K562 (cell line): ENCODE results near the gene KCNN4. TPM values are rescaled to one million over a fixed set of nuclear protein-coding genes. Genes with fewer than 3 reads are reported as not detected.

ENCODE experiments used
- ETV1 ChIP-seq: fragments of 450-650 bp; conservative IDR thresholded peaks from 2 replicates; pipeline ENCODE4 v1.6.1; 2016; ENCODE audit warnings: missing genetic modification characterization, control low read depth, low read depth, missing compliant biosample characterization
- KDM5B ChIP-seq: fragments of 200-600 bp; sonication (generic); IDR thresholded peaks from 2 replicates; pipeline ENCODE4 v1.6.1; 2012; ENCODE audit warnings: low read depth, mild to moderate bottlenecking, moderate library complexity, low read length, control low read depth, inconsistent platforms; ENCODE audit not compliant: insufficient replicate concordance
- ZNF354B ChIP-seq: fragments of 250-450 bp; sonication (Bioruptor Pico); IDR thresholded peaks from 2 replicates; pipeline ENCODE4 v1.4.0; 2020
- ZNF407 ChIP-seq: fragments of 450-650 bp; IDR thresholded peaks from 2 replicates; pipeline ENCODE4 v1.6.1; 2016; ENCODE audit warnings: low read depth
- polyA plus RNA-seq, 8 experiments: library from polyadenylated mRNA; depleted of rRNA in 4 of 8; stranded (reverse) in 5 of 8; unstranded in 3 of 8; fragments of >200 nt; fragmentation: Nextera tagmentation in 2 of 8; fragmentation: Illumina TruSeq in 1 of 8; extraction: Ambion mirVana in 2 of 8; extraction: Trizol in 1 of 8; gene quantifications; 2 replicates each; pipeline versions ENCODE4 v1.2.1 to v1.2.3, GENCODE V29; 2011 to 2014; ENCODE audit warnings: inconsistent platforms in 1 of 8, missing spikeins in 1 of 8
- total RNA-seq, 7 experiments: library from RNA; depleted of rRNA in 6 of 7; stranded (reverse); fragments of >200 nt in 6 of 7; fragmentation: Illumina TruSeq in 2 of 7; extraction: Trizol in 2 of 7; gene quantifications; 2 replicates each; pipeline versions ENCODE4 v1.2.1 to v1.2.3, GENCODE V29; 2011 to 2021; ENCODE audit warnings: low replicate concordance in 1 of 7
- TF ChIP-seq, protein P1 (sequence below), 3 experiments: fragments of 200-800 bp in 1 of 3; fragments of 250-450 bp in 1 of 3; fragments of 450-650 bp in 1 of 3; sonication (Bioruptor Pico) in 1 of 3; sonication (Bioruptor generic) in 1 of 3; formaldehyde crosslinking in 1 of 3; IDR thresholded peaks; 2 replicates each; pipeline versions ENCODE4 v1.6.1 to v1.8.0; 2016 to 2022; ENCODE audit warnings: mild to moderate bottlenecking in 2 of 3, missing genetic modification characterization in 2 of 3, missing compliant biosample characterization in 1 of 3, moderate library complexity in 1 of 3

The KCNN4 gene
- total and polyA plus RNA-seq, 9 of the 15 experiments (the other 6 are each of a cell fraction or from before 2014, with no cell fraction given) = 0.53 to 37.7 (median 25.9) TPM

- TF ChIP-seq KDM5B = no peak
- TF ChIP-seq, protein P1, sequence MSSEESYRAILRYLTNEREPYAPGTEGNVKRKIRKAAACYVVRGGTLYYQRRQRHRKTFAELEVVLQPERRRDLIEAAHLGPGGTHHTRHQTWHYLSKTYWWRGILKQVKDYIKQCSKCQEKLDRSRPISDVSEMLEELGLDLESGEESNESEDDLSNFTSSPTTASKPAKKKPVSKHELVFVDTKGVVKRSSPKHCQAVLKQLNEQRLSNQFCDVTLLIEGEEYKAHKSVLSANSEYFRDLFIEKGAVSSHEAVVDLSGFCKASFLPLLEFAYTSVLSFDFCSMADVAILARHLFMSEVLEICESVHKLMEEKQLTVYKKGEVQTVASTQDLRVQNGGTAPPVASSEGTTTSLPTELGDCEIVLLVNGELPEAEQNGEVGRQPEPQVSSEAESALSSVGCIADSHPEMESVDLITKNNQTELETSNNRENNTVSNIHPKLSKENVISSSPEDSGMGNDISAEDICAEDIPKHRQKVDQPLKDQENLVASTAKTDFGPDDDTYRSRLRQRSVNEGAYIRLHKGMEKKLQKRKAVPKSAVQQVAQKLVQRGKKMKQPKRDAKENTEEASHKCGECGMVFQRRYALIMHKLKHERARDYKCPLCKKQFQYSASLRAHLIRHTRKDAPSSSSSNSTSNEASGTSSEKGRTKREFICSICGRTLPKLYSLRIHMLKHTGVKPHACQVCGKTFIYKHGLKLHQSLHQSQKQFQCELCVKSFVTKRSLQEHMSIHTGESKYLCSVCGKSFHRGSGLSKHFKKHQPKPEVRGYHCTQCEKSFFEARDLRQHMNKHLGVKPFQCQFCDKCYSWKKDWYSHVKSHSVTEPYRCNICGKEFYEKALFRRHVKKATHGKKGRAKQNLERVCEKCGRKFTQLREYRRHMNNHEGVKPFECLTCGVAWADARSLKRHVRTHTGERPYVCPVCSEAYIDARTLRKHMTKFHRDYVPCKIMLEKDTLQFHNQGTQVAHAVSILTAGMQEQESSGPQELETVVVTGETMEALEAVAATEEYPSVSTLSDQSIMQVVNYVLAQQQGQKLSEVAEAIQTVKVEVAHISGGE (CRISPR knock-in tag; IDR thresholded peaks at IDR 0.05) = 0 out of 6 replicates have a peak, but pooled peaks of 1 of the 3 experiments have one; percentile 48
- no peak for TF ChIP-seq ZNF407
- TF ChIP-seq ETV1 = no peak
- no peak for TF ChIP-seq ZNF354B
- TF ChIP-seq, all 486 proteins: peak for 9
Observed at GRCh38 chr19:43754253-43754502, 26.6 kb downstream of the KCNN4 start (continued).
